HepG2 (cell line): ENCODE measurements around the gene MSANTD2. TPM values are rescaled to one million over a fixed set of nuclear protein-coding genes. Genes with fewer than 3 reads are reported as not detected.

Experiments
- ATAC-seq: fragments of 200-7000 bp; cut with Tn5 transposase; 3 replicates; pipeline ENCODE4 v1.9.1; 2020; ENCODE audit warnings: mild to moderate bottlenecking, moderate library complexity
- BruUV-seq: library from RNA; stranded (reverse); fragments of 400-500 nt; replicated peaks from 2 replicates; lab custom pipeline; 2021; lab: Mats Ljungman, UMichigan
- CTCF ChIA-PET: fragments of 300-600 bp; formaldehyde crosslinking; extraction: SDS; loops from one replicate; lab custom pipeline; 2021; ENCODE audit warnings: low total read pairs, inconsistent platforms, low intra/inter-chr PET ratio; lab: Yijun Ruan, JAX
- POLR2A ChIA-PET: fragments of 350-600 bp; sonication (Branson Sonifier 250); formaldehyde crosslinking; loops from one replicate; lab custom pipeline; 2020; ENCODE audit warnings: antibody characterized with exemption, inconsistent platforms; lab: Yijun Ruan, JAX
- DNase-seq: peaks from one replicate; pipeline ENCODE4 v3.0.0-alpha.2; 2015; ENCODE audit warnings: low spot score
- FAIRE-seq: peaks from 3 replicates; lab custom pipeline; 2011; peaks lifted over from hg19 to GRCh38; lab: Jason Lieb, UNC
- H2AFZ ChIP-seq: one replicate; pipeline ENCODE4 v1.6.1; 2011; ENCODE audit warnings: low read length, inconsistent platforms
- H3K27ac ChIP-seq: fragments of 300-600 bp; 3 replicates; pipeline ENCODE4 v1.8.0; 2011; ENCODE audit warnings: mixed run types, mild to moderate bottlenecking, mixed read lengths, low read length, inconsistent platforms; ENCODE audit not compliant: insufficient read depth; ENCODE audit errors: extremely low read length
- H3K27me3 ChIP-seq, 2 experiments: fragments of 200-600 bp in 1 of 2; 2 replicates in 1 of 2; 3 replicates in 1 of 2; pipeline versions ENCODE4 v1.6.0 to v1.8.0; 2011; ENCODE audit warnings: low read length in 2 of 2, mild to moderate bottlenecking in 2 of 2, moderate library complexity in 2 of 2, inconsistent platforms in 1 of 2; ENCODE audit not compliant: insufficient read depth in 2 of 2, control insufficient read depth in 1 of 2
- H3K36me3 ChIP-seq, 2 experiments: fragments of 200-600 bp in 1 of 2; replicated peaks in 1 of 2; 2 replicates in 1 of 2; 3 replicates in 1 of 2; pipeline versions ENCODE4 v1.5.1 to v1.8.0; 2011; ENCODE audit warnings: low read length in 2 of 2, inconsistent platforms in 1 of 2; ENCODE audit not compliant: insufficient read depth in 2 of 2, control insufficient read depth in 1 of 2
- H3K4me1 ChIP-seq: 2 replicates; pipeline ENCODE4 v1.5.1; 2012; ENCODE audit warnings: low read length, inconsistent platforms; ENCODE audit not compliant: insufficient read depth
- H3K4me2 ChIP-seq: 2 replicates; pipeline ENCODE4 v1.6.0; 2011; ENCODE audit warnings: low read depth, low read length, inconsistent platforms
- H3K4me3 ChIP-seq, 3 experiments: fragments of 200-600 bp in 1 of 3; sonication (generic), shearing (Covaris generic) in 1 of 3; replicated peaks in 1 of 3; 2 replicates each; pipeline ENCODE4 v1.5.1; 2011 to 2016; ENCODE audit warnings: low read length in 3 of 3, inconsistent platforms in 2 of 3, low read depth in 2 of 3, mild to moderate bottlenecking in 2 of 3, control low read depth in 1 of 3, mixed read lengths in 1 of 3; ENCODE audit not compliant: insufficient read depth in 1 of 3
- H3K79me2 ChIP-seq: one replicate; pipeline ENCODE4 v1.6.1; 2011; ENCODE audit warnings: low read length, inconsistent platforms; ENCODE audit not compliant: insufficient read depth
- H3K9ac ChIP-seq: 2 replicates; pipeline ENCODE4 v1.6.0; 2011; ENCODE audit warnings: mild to moderate bottlenecking, low read depth, low read length, inconsistent platforms; ENCODE audit not compliant: insufficient read depth
- H3K9me3 ChIP-seq: 2 replicates; pipeline ENCODE4 v1.5.1; 2012; ENCODE audit warnings: mild to moderate bottlenecking, low read length
- H4K20me1 ChIP-seq: 2 replicates; pipeline ENCODE4 v1.6.0; 2011; ENCODE audit warnings: inconsistent platforms, mild to moderate bottlenecking, low read length, moderate library complexity; ENCODE audit not compliant: insufficient read depth
- GFI1 ChIP-seq: sonication (generic); formaldehyde crosslinking; IDR thresholded peaks from 2 replicates; pipeline ENCODE4 v1.5.0; 2020; ENCODE audit warnings: missing genetic modification reagents, mild to moderate bottlenecking, borderline replicate concordance
- RELA ChIP-seq: sonication (generic); formaldehyde crosslinking; IDR thresholded peaks from 2 replicates; pipeline ENCODE4 v1.4.0; 2020; ENCODE audit warnings: missing genetic modification reagents
- REST ChIP-seq, 2 experiments: IDR thresholded peaks; 2 replicates each; pipeline ENCODE4 v1.6.1; 2011 to 2012; ENCODE audit warnings: low read length in 2 of 2, borderline replicate concordance in 1 of 2, low read depth in 1 of 2, mild to moderate bottlenecking in 1 of 2, moderate library complexity in 1 of 2
- RXRB ChIP-seq: IDR thresholded peaks from 2 replicates; pipeline ENCODE4 v1.6.1; 2016; ENCODE audit warnings: borderline replicate concordance, missing genetic modification reagents, missing compliant biosample characterization
- TMF1 ChIP-seq: sonication (generic); formaldehyde crosslinking; IDR thresholded peaks from 2 replicates; pipeline ENCODE4 v1.8.1; 2022; ENCODE audit warnings: low read depth, missing genetic modification reagents
- ZC3H13 ChIP-seq: sonication (generic); formaldehyde crosslinking; IDR thresholded peaks from 2 replicates; pipeline ENCODE4 v1.8.1; 2023; ENCODE audit warnings: mild to moderate bottlenecking, missing genetic modification reagents, moderate library complexity
- ZNF24 ChIP-seq: fragments of 450-650 bp; IDR thresholded peaks from 2 replicates; pipeline ENCODE4 v1.6.1; 2017; ENCODE audit warnings: antibody characterized with exemption, mild to moderate bottlenecking
- ZNF446 ChIP-seq: sonication (generic); formaldehyde crosslinking; IDR thresholded peaks from 2 replicates; pipeline ENCODE4 v1.5.0; 2020; ENCODE audit warnings: mild to moderate bottlenecking, missing genetic modification reagents
- ZNF556 ChIP-seq: sonication (generic); formaldehyde crosslinking; IDR thresholded peaks from 2 replicates; pipeline ENCODE4 v1.4.0; 2020; ENCODE audit warnings: mild to moderate bottlenecking, missing genetic modification reagents, borderline replicate concordance
- ZNF597 ChIP-seq: sonication (generic); formaldehyde crosslinking; IDR thresholded peaks from 2 replicates; pipeline ENCODE4 v1.5.0; 2020; ENCODE audit warnings: missing genetic modification reagents
- ZNF639 ChIP-seq: conservative IDR thresholded peaks from 2 replicates; pipeline ENCODE4 v1.6.1; 2018; ENCODE audit warnings: missing genetic modification reagents
- ZNF691 ChIP-seq: sonication (generic); formaldehyde crosslinking; IDR thresholded peaks from 2 replicates; pipeline ENCODE4 v1.4.0; 2020; ENCODE audit warnings: missing genetic modification reagents, low read depth, mild to moderate bottlenecking, borderline replicate concordance
- WGBS: methylation state at CpG from one replicate; pipeline ENCODE4 v1.1.6; 2017; ENCODE audit warnings: low lambda C conversion rate; 5-methylcytosine and 5-hydroxymethylcytosine counted together
- in situ Hi-C: cut with HindIII; loops from 2 replicates; pipeline ENCODE4 v1.10.0; 2017; ENCODE audit warnings: low pct_unique_long_range_greater_than_20kb; ENCODE audit not compliant: extremely low pct_ligation_motif_present
- intact Hi-C: fragments of 100-400 bp; cut with micrococcal nuclease; formaldehyde crosslinking; loops from one replicate; pipeline ENCODE4 v1.10.0; 2022; ENCODE audit not compliant: unreplicated experiment
- polyA plus RNA-seq, 8 experiments: library from polyadenylated mRNA; depleted of rRNA in 3 of 8; stranded (reverse) in 7 of 8; unstranded in 1 of 8; fragments of >200 nt; fragmentation: Illumina TruSeq in 4 of 8; extraction: Trizol in 4 of 8; gene quantifications; 2 replicates each; pipeline versions ENCODE4 v1.2.1 to v1.2.3, GENCODE V29; 2011 to 2016; ENCODE audit warnings: low read depth in 4 of 8, missing spikeins in 1 of 8, mixed read lengths in 1 of 8; ENCODE audit not compliant: insufficient read depth in 1 of 8
- total RNA-seq, 5 experiments: library from RNA; depleted of rRNA; stranded (reverse); fragments of >200 nt; fragmentation: Illumina TruSeq; extraction: Trizol; gene quantifications; 2 replicates each; pipeline ENCODE4 v1.2.3, GENCODE V29; 2016; ENCODE audit warnings: low read depth in 1 of 5

MSANTD2 gene
- total and polyA plus RNA-seq, 2 of the 13 experiments (the other 11 are each of a cell fraction or from before 2014, with no cell fraction given): 8.7 to 10.1 TPM

- peaks cover 12 to 81% of the 10 kb centered on the region in 2 experiments; a peak in 4 of 5 replicates for H3K27me3 ChIP-seq
- DNase-seq (no peak), FAIRE-seq (no peak), ATAC-seq (no peak)
- no TSS peak for BruUV-seq
- H3K4me3 ChIP-seq: no peak overlapping the region
- TF ChIP-seq TMF1 (CRISPR knock-in tag) (no peak), ZNF446 (CRISPR knock-in tag) (no peak), ZNF597 (CRISPR knock-in tag) (no peak), RELA (CRISPR knock-in tag) (no peak), GFI1 (CRISPR knock-in tag) (no peak), REST (IDR thresholded peaks at IDR 0.05; ENCODE audit: borderline replicate concordance in 1 of 2, low read depth in 1 of 2, low read length in 2 of 2) (no peak), ZNF24 (no peak), RXRB (CRISPR knock-in tag) (no peak), ZNF639 (CRISPR knock-in tag) (no peak), ZC3H13 (CRISPR knock-in tag) (no peak), ZNF556 (no peak), ZNF691 (CRISPR knock-in tag) (no peak)
- 19% methylated on average over 10 of the region's 11 CpGs for WGBS
- H3K4me2 ChIP-seq: no peak overlapping the region
- no peak overlapping the region for H3K9ac ChIP-seq
- no peak overlapping the region for H2AFZ ChIP-seq
- ChIA-PET CTCF (no interaction called here), POLR2A (no interaction called here)
- intact Hi-C loops: no loop called here
- H3K79me2 ChIP-seq: no peaks in the 10 kb centered on the region
- H3K27ac ChIP-seq: no peak overlapping the region
- H3K9me3 ChIP-seq: no peaks in the 10 kb centered on the region
- in situ Hi-C loops: no loop called here
- H3K36me3 ChIP-seq: no peaks in the 10 kb centered on the region
- no peaks in the 10 kb centered on the region for H4K20me1 ChIP-seq
- H3K4me1 ChIP-seq: peaks cover 5% of the 10 kb centered on the region; the same call in 1 of the 2 replicates
Measured at GRCh38 chr11:124846070-124846673, 46.0 kb upstream of the MSANTD2 start.
